Activated CD8-positive, alpha-beta memory T cell treated with anti-CD3 and anti-CD28 coated beads for 4 hours (primary cell): ENCODE results near the gene WDR93.
"Not testable (repeated sequence)": the region's sequence is repeated elsewhere in the genome, so short reads cannot be mapped to it uniquely, and the experiment has no call there.

ENCODE experiments used
- DNase-seq, 2 donors: peaks; one replicate each; pipeline ENCODE4 v3.0.0-alpha.2; 2020; ENCODE audit warnings: low read depth in 2 of 2

WDR93 gene

DNA sequence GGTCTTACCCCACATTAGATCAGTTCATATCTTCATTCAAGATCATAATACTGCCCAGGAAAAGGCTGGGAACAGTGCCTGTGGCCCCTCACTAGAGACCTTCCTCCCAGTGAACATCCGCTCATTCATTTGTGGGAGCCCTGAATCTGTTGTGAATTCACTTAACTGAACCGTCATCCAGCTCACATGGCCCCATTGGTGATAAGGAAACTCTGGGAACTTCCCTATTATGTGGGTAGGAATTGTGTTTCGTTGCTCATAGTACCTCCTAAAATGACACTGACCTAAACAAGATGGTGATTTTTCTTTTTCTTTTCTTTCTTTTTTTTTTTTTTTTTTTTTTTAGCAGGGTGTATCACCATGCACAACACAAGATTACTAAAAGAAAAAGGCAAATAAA lies 78.8 kb downstream of the WDR93 start:
- DNase-seq = no peak

DNA sequence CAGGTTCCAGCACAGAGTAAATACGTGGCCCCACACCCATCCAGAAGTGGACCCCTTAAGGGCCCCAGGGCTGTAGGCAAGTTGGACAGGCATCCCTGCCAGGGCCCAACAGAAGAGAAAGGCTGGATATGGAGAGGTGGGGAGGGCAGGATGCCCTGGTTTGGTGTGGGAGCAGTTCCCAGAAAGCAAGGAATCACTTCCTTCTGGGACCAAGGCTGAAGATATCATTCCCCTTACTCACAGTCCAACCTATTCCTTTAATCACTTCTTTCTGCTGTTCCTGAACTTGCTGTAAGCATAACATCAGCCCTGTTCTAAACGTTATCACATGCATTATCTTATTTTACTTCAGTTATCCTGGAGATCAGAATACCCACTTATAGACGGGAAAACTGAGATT lies 79.4 kb downstream of the WDR93 start:
- no peak for DNase-seq

DNA sequence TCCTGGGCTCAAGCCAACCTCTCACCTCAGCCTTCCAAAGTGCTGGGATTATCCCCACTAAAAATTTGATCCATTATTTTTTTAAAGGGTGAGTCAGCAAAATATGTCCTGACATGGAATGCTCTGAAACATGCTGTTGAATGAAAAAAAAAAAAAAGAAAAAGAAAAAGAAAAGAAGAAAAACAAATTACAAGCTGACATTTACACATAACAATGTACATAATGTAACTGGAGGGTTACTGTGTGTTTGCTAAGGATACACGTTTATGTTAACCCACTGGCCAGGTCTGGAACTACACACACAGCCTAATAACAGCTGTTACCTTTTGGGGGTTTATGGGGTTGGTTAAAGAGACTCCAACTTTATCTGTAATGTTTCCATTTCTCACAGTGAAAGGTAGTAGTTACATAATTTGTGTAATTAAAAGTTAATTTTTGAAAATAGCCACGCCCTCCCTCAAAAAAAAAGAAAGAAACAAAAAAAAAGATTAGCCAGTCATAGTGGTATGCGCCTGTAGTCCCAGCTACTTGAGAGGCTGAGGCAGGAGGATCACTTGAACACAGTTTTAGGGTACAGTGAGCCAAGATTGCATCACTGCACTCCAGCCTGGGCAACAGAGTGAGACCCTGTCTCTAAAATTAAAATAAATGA lies 82.4 kb downstream of the WDR93 start:
- DNase-seq = no peak

DNA sequence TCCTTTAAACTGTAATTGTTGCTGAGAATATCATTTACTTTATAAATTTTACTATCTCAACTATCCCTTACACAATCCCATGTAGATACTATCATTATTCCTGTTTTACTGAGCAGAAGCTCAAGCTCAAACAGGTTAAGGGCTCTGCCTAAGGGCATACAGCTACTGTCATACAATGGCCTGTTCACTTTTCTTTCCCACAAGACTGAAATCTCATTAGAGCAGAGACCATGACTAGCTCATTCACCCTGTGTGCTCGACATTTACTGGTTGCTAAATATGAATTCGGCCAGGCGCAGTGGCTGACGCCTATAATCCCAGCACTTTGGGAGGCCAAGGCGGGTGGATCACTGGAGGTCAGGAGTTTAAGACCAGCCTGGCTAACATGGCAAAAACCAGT lies 83.9 kb downstream of the WDR93 start:
- DNase-seq = no peak

DNA sequence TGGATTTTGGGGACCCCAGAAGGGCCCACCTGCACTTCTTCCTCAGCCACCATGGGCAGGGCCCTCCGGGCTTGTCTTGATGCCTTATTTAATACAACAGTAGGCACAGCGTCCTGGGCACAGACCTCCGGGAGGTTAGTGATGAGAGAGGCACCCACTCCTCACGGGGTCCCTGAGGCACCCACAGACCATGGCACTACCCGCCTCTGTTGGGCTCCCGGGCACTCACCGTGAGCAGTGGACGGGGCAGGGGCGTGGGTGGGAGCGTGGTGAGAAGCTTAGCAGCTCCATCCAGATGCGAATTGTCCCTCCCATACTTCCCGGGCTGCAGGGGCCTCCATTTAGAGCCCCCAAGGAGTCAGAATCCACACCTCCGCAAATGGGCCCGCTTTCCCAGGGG lies 85.2 kb downstream of the WDR93 start:
- no peak for DNase-seq

DNA sequence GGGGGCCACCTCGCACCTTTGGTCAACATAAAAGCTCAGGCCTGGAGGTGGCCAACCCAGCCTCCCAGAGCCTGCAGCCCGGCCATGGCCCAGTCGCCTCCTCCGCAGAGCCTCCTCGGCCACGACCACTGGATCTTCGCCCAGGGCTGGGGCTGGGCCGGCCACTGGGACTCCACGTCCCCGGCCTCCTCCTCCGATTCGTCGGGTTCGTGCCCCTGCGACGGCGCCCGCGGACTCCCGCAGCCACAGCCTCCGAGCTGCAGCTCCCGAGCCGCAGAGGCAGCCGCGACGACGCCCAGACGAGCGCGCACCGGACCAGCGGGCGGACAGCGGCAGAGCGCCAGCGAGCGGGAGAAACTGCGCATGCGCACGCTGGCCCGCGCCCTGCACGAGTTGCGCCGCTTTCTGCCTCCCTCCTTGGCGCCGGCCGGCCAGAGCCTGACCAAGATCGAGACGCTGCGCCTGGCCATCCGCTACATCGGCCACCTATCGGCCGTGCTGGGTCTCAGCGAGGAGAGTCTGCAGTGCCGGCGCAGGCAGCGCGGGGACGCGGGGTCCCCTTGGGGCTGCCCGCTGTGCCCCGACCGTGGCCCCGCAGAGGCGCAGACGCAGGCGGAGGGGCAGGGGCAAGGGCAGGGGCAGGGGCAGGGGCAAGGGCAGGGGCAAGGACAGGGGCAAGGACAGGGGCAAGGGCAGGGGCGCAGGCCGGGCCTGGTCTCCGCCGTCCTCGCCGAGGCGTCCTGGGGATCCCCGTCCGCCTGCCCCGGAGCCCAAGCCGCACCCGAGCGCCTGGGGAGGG lies 85.9 kb downstream of the WDR93 start, which contains the start of gene MESP2:
Gene MESP2, plus strand, starts transcription at position 59 of the 799 bp plus-strand sequence. Its CDS starts 26 bp downstream, at position 85.
- DNase-seq = no peak

DNA sequence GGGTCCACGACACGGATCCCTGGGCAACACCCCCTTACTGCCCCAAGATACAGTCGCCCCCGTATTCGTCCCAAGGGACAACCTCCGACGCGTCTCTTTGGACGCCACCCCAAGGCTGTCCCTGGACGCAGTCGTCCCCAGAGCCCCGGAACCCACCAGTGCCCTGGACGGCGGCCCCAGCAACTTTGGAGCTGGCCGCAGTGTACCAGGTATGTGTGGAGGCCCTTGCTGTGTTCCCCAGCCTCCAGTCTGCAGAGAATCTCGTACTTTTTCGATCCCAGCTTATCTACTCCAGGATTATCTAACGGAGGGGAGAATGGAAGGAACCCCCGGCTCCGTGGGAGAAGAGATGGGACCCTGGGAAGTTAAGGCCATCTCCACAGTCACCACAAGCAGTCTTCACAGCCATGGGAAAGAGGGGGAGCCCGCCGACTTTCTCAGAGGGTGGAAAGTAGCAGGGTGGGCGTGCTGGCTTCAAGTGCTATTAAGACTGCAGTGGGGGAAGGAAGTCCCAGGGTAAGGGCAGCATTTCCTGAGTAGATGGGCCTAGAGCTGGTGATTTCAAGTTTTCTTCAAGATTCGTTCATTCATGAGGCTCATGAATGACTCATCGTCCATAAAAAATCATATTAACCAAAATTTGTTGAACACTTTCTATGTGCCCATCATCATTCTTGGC lies 86.6 kb downstream of the WDR93 start:
- DNase-seq = no peak

DNA sequence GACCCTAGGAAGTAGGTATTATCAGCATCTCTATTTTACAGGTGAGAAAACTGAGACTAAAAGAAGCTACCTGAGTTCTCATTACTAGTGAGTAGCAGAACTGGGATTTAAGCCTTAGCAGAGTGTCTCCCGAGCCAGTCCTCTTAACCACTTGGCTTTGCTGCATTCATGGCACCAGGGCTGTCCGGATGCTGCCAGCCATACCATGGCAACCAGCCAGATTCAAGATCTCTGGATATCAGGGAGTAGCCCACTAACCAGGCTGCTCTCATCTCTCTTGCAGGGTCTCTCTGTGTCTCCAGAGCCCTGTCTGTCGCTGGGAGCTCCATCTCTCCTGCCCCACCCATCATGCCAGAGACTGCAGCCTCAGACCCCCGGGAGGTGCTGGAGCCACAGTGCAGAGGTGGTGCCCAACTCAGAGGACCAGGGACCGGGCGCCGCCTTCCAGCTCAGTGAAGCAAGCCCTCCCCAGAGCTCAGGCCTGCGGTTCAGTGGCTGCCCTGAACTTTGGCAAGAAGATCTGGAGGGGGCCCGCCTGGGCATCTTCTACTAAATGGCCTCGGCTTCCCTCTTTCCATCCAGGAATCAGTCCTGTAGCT lies 87.3 kb downstream of the WDR93 start:
- no peak for DNase-seq

DNA sequence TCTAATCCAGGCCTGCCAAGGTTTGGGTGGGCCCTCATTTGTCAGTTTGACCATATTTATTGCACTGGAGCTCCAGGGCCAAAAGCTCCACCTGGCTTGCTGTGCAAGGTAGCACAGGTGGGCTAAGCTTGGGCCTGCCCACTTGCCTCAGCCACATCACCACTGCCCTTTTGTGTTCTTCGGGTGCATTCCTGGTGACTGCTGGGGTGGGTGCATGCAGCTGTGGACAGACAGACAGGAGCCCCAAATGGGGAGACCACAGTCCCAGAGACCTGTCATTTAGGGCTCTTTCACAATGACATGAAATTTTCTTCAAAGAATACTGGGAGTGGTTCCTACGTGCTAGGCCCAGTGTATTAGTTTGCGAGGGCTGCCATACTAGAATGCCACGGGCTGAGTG lies 88.2 kb downstream of the WDR93 start:
- DNase-seq = no peak

DNA sequence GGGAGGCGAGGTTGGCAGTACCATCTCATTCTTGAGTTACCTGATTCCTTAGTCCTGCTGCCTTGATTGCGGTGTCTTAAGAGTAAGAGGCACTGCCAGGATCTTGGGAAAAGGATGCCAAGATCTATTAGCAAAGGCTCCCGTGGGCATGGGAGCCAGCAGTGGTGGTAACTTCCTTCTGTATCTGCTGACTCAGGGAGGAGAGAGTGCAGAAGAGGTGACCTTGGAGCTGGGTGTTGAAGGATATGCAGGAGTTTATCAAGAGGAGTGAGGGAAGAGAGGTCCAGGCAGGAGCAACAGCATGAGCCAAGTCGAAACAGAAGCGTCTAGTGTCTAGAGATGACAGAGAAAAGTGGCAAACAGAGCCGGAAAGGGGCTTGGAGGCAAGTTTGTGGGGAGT lies 90.0 kb downstream of the WDR93 start:
- no peak for DNase-seq

DNA sequence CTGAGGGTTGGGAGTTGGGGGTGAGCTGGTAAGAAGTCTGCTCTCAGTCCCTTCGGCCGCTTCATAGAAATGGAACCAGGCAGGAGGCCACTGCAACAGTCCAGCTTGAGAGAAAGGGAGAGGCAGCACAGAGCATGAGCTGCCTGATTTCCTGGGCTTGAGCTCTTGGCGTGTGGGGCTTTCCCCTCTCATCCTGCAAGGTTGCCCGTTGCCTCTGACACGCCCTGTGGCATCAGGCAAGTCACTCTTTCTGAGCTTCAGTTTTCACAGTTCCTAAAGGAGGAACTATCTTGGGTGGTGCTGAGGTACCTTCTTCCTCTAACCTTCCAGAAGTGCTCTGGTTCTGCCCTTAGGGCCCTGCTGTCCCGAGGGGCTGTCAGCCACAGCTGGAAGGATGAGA lies 90.4 kb downstream of the WDR93 start:
- no peak for DNase-seq

DNA sequence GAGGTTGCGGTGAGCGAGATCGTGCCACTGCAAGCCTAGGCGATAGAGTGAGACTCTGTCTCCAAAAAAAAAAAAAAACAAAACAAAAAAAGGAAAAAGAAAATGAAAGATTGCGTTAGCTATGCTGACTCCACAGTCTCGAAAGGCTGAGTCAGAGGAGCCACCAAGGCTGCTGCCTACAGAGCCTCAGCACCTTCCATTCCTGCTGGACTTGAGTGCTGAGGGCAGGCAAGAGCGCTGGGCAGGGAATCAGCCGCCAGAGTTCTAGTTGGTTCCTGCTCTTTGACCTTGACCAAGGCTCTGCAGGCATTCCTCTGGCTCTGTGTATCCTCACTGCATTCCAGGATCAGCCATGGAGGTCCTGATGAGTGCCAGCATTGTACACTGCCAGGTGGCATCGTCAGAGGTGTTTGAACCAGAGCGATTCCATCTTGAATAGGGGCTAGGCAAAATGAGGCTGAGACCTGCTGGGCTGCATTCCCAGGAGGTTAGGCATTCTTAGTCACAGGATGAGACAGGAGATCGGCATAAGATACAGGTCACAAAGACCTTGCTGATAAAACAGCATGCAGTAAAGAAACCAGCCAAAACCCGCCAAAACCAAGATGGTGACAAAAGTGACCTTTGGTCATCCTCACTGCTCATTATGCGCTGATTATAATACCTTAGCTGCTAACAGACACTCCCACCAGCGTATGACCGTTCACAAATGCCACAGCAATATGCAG lies 91.4 kb downstream of the WDR93 start:
- no peak for DNase-seq

DNA sequence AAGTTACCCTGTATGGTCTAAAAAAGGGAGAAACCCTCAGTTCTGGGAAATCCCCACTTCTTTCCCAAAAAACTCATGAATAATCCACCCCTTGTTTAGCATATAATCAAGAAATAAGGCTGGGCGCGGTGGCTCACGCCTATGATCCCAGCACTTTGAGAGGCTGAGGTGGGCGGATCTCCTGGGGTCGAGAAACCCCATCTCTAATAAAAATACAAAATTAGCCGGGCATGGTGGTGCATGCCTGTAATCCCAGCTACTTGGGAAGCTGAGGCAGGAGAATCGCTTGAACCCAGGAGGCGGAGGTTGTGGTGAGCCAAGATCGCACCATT lies 92.0 kb downstream of the WDR93 start:
- DNase-seq = not testable (repeated sequence)

DNA sequence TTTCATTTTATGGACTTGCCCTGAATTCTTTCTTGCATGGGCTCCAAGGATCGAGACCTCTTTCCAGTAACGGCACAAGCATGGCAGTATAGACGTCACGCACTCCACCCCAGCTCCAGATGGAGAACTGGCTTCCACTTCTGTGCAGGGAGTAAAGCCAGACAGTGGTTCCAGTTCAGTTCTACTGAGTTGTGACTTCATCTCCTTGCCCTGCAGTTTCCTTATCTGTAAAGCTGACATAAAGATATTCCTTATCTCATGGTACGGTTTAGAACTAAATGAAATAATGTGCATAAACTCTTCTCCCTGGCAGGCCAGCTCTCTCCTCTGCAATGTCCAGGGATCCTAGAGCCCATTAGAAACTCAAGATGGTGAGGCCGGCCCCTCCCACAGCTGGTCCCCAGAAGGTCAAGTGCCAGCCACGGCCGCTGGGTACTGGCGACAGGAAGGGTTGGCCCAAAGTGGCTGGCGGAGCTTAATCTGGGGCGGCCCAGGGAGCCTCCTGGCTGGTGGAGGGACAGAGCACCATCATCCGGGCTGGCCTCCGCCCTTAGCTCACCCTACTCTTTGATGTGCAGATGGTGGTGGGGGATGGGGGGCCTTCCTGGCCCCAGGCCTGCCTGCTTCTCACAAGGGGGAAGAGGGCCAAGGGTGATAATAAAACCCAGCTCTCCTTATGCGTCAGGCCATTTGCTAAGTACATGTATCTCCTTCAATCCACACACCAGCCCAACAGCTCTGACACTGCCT lies 92.7 kb downstream of the WDR93 start:
- DNase-seq = no peak

DNA sequence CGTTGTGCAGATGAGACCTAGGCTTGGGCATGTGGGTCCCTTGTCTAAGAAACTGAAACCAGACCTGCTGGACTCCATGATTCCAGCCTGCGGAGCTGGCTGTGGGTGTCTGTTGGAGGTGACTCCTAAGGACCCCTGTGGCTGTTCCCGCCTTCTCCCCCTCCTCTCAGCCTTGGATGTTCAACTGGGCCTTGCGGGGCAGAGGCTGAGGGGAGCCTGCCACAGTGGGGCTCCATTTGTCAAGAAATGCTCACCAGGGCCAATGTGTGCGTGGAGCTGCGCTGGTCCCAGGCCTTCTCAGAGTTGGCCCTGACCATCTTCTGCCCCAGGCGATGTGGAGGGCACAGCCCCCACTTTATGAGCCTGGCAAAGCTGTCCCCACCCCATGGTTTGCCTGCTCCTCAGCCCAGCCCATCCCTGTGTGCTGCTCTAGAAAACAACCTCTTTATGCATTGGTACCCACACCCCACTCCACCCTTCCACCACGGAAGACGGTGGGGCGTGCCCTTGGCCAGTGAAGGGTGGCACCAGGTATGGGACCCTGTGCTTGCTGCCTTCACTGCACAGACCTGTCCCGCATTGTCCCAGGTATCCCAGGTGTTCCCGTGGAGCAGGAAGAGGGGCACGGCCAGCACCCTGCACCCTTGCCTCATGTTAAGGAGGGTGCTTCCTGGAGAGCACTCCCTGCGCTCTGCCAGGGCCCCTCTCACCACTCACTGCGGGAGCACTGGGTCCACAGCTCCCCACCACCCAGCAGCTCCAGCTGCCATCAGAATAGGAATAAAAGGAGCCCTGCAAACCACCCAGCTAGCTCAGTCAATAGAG lies 93.5 kb downstream of the WDR93 start:
- no peak for DNase-seq

DNA sequence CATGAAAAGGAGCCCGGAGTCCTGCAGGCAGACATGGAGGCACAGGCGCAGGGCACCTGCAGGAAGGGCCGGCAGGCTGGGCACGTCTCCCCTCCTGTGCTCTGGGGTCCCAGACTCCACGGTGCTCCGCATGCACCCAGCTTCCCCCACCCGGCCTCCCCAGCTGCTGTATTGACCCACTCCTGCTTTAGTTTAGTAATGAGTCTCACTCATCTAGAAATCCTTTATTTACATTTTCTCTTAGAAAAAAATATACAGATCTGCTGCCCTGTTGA lies 94.0 kb downstream of the WDR93 start:
- no peak for DNase-seq

DNA sequence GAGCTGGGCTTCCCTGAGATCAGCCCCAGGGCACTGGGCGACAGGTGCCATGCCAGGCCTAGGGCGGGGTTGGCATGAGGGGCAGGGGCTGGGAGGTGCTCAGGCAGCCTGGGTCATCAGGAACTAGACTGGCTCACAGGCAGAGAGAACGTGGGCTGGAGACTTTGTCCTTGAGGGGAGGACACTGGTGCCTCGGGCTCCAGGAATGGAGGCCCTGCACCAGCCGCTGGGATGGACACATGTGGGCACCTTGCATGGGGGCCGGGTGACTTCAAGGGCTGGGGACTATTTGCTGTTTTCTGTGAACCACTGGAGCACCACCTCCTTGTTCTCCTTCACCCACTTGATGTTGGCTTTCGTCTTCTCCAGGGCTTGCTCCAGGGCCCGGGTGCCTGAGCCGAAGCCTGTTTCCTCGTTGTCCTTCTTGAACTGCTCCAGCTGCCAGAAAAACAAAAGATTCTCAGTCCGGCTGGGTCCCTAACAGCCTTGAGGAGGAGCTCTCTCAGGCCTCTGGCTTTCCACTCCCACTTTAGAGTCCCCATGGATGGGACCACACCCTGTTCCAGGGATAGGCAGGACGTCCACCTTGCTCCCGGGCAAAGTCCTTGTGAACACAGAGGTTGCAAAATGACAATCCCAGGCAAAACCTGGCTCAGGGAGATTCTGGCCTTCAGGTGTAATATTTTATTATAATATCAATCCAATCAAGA lies 94.6 kb downstream of the WDR93 start:
- no peak for DNase-seq

DNA sequence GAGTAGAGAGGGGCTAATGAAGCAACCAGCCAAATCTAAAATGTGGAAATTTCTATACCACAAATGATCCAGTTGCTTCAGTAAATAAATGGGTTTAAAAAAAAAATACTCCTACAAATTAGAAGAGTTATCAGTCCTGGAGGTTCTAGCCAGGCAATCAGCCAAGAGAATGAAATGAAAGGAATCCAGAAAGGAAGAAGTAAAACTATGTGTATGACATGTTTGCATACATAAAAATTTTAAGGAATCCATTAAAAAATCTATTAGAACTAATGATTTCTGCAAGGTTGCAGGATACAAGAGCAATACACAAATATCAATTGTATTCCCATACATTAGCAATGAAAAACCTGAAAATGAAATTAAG lies 95.1 kb downstream of the WDR93 start:
- no peak for DNase-seq

DNA sequence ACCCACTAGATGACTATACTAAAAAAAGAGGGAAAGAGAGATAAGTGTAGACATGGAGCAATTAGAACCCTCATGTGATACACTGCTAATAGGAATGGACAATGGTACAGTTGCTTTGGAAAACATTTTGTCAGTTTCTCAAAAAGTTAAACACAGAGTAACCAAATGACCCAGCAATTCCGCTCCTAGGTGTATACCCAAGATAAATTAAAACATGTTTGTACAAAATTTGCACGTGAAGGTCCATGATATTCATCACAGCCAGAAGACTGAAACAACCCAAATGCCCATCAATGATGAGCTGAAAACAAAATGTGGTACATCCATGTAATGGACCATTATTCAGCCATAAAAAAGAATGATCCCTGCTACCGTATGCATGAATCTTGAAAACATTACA lies 97.3 kb downstream of the WDR93 start:
- DNase-seq = no peak

DNA sequence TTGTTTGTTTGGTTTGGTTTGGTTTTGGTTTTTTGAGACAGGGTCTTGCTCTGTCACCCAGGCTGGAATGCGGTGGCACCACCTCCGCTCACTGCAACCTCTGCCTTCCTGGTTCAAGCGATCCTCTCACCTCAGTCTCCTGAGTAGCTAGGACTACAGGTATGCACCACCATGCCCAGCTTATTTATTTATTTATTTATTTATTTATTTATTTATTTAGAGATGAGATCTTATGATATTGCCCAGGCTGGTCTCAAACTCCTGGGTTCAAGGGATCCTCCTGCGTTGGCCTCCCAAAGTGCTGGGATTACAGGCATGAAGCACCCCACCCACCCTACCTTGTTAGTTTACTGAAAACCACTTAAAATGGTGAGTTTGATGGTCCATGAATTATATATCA lies 98.0 kb downstream of the WDR93 start:
- DNase-seq = not testable (repeated sequence)
